Stimulated activated CD4-positive, alpha-beta T cell treated with anti-CD3 and anti-CD28 coated beads, Interleukin-1b, Interleukin-23, amount 100 ng/mL, for 24 hours (primary cell): ENCODE data around the gene SNX8.

Experiments
- DNase-seq, 4 experiments: peaks; one replicate each; pipeline ENCODE4 v3.0.0-alpha.2; 2020; ENCODE audit warnings: low read depth in 4 of 4, low spot score in 1 of 4

The SNX8 gene

DNA sequence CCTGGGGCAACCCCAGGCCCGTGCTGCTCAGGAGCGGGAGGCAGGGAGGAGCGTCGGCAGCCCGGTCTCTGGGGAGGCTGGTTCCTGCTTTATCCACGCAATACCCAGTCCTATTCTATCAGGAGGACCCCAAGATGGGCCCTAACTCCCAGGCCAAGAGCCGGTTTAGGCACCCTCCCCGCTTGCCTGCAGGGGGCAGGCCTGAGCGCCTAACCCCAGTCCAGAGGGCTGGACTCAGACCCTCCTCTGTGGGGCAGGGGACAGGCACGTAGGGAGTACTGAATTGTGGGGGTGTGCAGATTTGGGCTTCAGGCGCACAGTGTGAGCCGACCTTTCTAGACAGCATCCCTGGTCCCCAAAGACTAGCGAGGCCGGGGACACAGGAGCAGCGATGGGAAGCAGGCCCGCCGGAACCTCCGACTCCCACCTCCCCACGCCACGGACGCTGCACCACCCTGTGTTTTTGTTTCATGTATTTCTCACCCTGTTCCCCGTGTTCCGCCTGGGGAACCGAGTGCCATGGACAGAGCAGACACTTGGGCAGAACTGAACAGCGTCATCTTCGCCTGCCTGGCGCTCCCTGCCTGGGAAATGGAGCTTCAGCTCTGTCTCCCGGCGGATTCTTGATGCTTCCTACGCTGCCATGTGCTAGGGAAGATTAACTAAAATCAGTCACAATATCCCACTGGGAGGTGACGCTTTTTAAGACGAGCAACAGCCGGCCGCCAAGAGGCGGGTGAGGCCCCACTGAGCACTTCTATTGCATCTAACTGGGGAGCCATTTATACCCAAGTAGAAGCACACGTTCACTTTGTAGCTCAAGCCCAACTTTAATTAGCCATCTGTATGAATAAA is 66.9 kb downstream of the SNX8 start:
- no peak for DNase-seq

DNA sequence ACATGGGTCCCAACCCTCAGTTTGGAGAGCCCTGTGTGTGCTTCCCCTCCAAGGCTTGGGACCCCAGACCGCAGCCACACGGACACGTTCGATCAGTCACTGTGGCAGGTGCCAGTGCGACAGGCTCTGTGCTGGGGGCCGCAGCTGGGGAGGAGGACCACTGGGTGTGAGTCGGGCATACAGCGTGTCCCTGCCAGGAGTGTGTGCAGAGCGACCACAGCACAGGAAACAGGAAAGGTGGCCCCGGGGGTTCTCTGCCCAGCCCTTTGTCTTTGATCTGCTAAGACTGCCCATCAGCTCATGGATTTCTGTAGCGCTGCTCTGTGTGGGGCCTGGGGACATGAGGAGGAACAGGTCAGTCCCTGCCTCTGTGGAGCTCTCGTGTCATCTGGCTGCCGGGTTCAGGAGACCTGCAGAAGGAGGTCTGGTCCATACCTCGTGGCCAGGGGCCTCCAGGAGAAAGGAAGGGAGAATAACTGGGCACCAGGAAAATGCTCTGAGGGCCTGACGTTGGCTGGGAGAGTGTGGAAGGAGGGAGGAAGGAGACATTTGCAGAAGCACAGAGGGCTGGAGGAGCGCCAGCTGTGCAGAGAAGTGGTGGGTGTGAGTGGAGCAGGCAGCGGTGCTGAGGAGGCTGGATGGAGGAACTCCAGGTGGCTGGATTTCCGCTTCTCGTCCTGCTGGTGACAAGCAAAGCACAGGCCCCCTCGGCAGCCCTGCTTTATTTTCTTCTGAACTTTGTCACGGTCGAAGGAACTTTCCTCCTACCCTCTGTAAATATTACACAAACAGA is 68.2 kb downstream of the SNX8 start:
- DNase-seq = no peak

DNA sequence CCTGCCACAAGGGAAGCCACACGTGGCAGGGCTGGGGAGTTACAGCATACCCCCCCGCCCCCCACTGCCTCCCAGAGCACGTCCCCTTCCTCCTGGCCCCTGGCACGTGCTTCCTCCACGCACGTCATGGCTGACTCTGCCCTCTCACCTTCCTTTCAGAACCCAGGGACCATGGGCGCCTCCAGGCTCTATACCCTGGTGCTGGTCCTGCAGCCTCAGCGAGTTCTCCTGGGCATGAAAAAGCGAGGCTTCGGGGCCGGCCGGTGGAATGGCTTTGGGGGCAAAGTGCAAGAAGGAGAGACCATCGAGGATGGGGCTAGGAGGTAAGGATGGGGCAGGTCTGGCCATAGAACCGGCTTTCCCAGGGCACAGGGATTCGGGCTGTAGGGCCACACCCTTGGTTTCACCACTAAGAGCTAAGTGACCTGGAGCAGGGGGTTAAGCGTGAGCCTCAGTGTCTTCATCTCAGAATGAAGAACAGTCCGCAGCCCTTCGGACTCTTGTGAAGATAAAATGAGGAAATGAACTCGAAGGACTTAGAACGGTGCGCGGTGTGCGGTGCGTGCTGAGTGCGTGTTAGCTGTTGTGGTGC is 69.7 kb downstream of the SNX8 start:
- no peak for DNase-seq

DNA sequence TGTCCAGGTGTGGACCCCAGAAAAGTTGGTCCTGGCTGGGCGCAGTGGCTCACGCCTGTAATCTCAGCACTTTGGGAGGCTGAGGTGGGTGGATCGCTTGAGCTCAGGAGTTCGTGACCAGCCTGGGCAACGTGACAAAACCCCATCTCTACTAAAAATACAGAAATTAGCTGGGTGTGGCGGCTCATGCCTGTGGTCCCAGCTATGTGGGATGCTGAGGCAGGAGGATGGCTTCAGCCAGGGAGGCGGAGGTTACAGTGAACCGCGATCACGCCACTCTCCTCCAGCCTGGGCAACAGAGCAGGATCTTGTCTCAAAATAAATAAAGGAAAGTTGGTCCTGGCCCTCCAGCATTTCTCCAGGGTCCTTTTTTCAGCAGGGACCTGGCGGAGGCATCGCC is 70.8 kb downstream of the SNX8 start:
- DNase-seq = no peak

DNA sequence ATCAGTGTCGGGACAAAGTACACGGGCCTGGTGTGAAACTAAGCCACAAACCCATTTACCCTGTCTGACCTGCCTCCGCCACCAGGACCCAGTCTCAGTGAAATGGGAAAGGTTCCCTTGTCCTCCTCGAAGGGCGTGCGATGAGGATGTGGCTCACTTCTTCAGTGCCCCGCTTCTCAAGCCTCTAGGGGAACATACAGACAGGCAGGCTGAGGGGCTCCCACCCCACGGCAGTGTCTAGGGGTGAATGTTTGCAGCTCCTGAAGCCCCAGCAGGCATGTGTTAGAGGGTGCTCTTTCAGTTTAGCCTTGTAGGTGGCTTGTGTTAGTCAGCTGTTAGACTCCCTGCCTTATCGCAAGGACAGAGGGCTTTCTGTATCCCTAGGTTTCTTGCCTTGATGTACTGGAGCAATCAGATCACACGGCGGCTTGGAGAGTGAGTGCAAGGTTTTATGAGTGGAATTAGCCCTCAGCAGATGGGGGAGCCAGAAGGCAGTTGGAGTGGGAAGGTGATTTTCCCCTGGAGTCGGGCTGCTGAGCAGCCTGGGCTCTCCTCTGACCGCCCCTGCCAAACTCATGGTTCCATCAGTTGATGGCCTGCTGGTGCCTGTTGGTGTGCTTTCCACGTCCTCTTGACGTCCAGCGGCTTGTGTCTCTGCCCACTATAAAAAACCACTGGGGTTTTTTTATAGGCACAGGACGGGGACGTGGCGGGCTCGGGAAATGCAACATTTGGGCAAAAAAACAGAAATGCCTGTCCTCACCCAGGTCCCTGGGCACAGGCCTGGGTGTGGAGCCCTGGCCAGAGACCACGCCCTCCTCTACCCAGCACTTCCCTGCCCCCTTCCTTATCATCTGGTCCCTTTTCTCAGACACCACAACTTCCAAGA is 71.5 kb downstream of the SNX8 start:
- no peak for DNase-seq

DNA sequence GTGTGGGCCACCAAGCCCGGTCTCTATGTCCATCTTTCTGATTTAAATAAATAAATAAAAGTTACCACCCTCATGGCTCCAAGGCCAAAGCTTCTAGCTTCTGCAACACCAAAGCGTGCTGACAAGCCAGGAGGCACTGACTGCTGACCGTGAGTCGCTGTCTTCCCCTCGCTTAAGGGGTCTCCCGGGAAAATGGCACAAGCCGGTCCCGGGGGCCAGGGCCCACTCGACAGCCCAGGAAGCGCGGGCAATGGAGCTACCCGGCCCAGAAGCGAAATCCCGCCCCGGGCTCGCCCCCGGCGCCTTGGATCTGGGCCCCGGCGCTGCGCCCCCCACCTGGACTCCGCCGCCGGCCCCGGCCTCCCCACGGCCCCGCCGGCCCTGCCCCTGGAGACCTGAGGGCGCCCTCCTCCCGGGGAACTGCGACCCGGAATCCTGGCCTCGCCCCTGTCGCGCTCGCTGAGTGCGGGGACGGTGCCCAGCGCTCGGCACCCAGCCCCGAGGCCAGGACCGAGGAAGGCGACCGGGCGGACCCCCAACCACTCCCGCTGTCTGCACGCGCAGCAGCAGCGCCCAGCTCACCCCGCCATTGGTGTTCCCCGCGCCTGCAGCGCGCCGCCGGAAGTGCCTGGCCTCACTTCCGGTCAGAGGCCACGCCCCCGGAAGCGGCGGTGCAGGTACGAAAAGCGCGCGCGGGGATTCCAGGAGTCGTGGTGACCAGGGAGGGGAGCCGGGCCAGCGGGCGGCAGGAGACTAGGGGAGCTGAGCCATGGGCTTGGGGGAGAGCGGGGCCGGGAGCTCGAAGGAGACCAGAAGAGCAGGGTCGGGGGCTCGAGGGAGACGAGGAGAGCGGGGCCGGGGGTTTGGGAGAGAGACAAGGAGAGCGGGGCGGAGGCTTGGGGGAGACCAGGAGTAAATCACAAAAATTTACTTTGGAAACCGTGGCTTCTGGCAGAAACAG is 72.4 kb downstream of the SNX8 start, which contains the start of the genes MRM2 and NUDT1:
Gene MRM2 (minus strand): TSS at position 626 of the 961 bp plus-strand sequence. CDS start 36 bp downstream, at position 590.
Gene NUDT1 (plus strand): TSS at position 647 of the 961 bp plus-strand sequence. CDS start 2,349 bp downstream, outside the sequence.
- DNase-seq = peak; percentile 57 to 74 (median 62)

DNA sequence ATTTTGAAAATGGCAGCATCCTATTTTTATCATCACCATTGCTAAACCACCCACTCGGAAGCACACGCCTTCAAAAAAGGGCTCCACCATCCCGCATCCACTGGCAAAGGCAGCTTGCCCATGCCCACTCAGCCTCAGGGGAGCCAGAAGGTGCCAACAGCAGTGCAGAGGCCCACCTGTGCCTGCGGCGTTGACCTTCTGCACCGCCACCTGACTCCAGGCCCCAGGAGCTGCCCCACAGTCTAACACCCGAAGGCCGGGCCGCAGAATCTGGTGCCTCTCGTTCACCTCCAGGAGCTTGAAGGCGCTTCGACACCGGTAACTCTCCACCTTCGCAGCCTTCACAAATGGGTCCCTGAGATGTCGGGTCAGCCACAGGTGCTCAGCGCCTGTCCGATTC is 75.0 kb downstream of the SNX8 start:
- DNase-seq = no peak

DNA sequence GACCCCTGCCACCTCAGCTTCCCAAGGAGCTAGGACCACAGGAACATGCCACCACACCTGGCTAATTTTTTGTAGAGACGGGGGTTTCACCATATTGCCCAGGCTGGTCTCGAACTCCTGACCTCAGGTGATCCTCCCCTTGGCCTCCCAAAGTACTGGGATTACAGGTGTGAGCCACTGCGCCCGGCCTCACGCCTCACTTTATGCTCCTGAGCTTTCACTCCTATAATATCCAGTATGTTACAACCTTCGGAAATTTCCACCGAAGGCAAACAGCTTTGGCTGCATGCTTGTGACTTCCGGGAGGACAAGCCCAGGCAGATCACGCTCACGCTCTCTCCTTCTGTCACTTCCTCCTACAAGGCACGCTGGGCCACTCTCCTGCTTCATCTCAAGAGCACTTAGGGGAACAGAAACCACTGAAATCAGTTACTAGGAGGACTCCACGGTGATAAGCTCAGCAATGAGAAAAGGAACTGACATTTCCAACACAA is 77.1 kb downstream of the SNX8 start:
- DNase-seq = no peak

DNA sequence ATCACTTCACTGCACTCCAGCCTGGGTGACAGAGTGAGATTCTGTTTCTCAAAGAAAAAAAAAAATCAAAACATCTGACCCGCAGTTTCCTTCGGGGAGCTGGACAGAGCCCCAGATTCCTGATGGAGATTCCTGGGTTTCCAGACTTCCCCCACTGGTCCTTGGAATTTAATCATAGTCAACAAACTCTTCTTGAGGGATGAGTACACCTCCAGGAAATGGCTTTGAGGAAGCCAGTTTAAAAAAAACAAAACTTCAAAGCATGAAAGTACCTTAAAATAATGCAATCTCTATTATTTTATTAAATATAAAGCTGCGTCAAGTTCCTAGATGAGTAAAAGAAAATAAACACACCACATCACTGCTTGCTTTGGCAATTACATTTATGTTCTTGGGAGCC is 80.3 kb downstream of the SNX8 start:
- no peak for DNase-seq

DNA sequence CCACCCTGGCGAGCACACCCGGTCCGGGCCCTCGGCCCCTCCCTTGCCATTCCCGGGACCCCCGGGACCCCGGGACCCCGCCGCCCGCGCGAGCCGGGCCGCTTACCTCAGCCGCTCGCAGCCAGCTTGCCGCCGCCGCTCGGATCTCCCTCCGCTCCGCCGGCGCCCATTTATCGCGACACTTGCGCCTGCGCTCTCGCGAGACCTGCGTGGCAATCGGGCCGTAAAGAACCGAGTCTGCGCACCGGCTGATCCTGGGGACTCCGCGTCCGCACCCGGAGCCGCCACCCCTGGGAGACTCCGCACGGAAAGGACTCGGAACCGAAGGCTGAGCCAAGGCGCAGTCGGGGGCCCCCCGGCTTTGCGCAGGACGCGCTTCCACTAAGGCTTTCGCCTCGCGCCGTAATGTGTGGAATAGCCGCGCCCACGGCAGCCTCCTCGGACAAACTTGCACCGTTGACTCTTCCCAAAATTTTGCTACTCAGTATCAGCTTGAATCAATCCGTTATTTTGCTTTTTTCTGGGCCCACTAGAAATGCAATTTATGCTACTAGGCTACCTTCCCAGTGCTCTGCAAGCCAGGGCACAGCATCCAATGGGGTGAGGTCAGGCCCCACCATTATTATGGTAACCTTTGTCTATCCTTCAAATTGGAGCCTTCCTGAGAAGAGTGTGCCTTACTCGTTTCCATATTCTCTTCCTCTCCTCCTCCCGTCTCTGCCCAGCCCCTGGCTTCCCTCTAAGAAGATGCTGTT is 81.3 kb downstream of the SNX8 start, which contains the start of gene MAD1L1:
Gene MAD1L1 (minus strand): TSS at position 180 of the 755 bp plus-strand sequence. CDS start 2,812 bp downstream, outside the sequence.
- DNase-seq = peak; percentile 61 to 82 (median 80)

DNA sequence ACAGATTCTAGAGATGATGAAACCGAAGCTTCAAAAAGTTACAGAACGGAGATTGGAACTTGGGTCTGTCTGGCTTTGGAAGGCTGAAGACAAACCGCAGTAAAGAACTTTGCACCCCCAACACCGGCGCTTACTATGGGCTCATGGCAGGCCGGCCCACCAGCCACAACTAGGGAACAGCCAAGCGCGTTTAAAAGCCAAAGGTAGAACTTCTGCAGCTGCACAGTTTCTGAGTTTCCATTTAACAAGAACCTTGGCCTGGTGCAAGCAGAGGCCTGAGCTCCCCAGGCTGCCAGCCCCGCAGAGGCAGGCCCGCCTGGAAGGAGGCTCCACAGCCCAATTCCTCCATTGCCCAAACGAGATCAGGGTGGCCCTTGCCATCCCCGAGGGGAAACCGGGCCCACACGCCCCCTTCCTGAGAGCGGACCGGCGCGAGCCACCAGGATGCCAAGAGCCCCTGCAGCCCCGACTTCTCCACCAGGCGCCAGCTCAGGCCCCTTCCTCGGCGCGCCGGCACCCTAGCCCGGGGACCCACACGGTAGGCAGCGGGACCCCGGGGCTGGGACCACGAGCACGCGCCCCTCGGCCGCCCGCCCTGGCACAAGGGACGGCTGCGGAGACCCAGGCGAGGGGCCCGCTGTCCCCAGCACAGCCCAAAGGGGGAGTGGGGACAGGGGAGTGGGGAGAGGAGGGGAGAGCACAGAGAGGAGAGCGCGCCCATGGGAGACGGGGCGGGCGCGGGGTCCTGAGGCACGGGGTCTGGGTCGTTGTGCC is 82.1 kb downstream of the SNX8 start:
- no peak for DNase-seq

DNA sequence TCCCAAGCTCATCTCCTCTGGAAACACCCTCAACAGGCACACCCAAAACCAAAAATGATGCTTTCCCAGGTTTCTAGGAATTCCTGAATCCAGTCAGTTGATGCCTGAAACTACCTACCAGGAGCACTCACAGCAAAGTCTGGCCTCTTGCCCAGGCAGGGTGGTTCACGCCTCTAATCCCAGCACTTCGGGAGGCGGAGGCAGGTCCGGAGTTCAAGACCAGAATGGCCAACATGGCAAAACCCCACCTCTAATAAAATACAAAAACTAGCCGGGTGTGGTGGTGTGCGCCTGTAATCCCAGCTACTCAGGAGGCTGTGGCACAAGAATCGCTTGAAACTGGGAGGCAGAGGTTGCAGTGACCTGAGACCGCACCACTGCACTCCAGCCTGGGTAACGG is 83.4 kb downstream of the SNX8 start:
- no peak for DNase-seq

DNA sequence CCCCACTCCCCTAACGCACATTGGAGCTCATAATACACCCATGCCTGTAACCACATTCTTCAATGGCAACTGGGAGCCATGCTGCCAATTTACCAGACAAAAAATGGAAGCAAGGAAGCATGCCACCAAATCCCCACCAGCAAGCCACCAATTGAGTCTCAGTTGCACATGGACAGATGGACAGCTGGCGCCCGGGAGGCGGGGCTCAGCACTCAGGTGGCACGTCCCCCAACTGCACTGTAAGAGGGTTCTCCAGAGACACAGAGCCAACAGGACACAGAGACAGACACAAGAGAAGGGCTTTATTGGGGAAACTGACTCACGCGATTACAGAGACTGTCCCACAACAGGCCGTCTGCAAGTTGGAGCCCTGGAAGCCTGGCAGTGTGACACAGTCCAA is 84.0 kb downstream of the SNX8 start:
- no peak for DNase-seq

DNA sequence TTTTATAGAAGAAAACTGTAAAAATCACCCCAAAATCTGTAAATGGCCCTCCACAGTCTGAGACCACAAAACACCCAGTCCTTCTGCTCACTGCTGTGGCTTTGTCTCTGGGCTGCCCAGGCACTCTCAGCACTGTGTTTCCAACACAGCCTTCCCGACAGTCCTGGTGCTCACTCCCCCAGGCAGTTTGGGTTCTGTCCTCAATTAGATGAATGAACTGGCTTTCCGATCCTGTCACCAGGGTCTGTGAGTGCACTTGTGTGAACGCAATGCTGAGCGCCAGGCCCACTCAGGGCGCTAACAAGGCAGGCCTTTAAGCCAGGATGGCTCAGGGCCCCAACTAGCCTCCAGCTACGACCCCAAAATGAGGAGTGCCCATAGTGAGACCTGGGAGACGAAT is 84.8 kb downstream of the SNX8 start:
- no peak for DNase-seq

DNA sequence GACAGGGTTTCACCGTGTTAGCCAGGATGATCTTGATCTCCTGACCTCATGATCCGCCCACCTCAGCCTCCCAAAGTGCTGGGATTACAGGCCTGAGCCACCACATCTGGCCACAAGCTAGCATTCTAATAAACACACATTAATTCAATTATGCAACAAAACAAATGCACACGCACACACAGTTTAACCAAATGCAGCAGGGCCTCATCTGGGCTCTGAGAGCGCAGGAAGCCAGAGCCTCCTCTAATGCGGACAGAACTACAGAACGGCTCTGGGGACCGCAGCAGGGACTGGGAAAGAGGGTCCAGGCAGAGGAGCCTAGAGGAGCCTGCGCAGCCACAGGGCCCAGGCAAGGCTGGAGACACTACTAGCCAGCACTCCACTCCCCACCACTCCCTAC is 85.3 kb downstream of the SNX8 start:
- no peak for DNase-seq

DNA sequence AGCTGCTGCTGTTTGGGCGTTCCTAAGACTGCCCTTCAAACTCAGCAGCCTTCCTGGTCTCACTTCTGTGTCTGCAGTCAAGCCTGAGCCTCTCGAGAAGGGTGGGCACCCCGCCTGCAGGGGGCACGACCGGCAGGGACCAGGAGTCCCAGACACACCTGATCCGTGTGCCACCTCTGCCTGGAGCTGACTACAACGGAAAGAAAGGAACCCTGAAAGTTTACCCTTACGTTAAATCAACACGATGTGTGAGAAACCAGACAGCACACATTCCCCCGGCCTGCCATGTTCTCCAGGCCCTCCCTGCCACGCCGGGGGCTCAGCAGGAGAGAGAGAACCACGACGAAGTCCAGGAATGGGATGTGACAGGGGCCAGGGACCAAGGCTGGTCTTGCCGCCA is 86.5 kb downstream of the SNX8 start:
- no peak for DNase-seq

DNA sequence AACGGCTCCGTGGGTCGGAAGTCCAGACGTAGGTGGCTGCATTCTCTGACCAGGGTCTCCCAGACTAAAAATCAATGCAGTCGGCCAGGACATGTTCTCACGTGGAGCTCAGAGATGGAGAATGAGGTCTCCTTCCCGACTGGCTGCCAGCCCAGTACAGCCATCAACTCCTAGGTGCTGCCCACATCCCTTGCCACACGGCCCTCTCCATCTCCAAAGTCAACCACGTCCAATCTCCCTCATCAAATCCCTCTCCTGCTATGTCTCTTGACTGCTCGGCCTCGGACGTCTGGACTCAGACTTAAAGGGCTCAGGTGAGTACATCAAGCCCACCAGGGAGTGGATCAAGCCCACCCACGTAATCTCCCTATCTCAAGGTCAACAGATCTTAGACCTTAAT is 88.4 kb downstream of the SNX8 start:
- DNase-seq = no peak

DNA sequence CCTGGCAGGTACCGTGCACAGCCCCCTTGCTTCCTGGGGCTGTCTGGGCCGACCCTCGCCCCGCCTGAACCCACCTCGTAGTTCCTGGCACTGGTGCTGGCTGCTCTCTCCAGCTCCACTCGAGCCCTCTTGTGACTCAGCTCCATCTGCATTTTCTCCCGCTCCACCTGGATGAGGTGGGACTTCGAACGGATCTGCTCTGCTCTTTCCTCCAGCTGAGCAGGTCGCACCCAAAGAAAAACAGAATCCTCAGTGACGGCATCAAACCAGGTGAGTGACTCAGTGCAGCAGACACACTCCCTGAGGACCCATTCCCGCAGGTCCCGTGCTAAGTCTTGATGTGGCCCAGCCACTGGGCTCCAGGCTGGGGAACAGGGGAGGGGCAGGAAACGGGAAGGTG is 88.9 kb downstream of the SNX8 start:
- no peak for DNase-seq
